RWPE1 (cell line): ENCODE data around the gene SYNJ2.

Experiments
- CTCF ChIA-PET: fragments of 350-600 bp; sonication (Branson Sonifier 250); formaldehyde crosslinking; extraction: SDS; loops from one replicate; lab custom pipeline; 2021; lab: Yijun Ruan, JAX
- POLR2A ChIA-PET: fragments of 400-600 bp; formaldehyde crosslinking; extraction: SDS; loops from one replicate; lab custom pipeline; 2020; ENCODE audit warnings: antibody characterized with exemption; ENCODE audit not compliant: low non-redundant PET; lab: Yijun Ruan, JAX
- DNase-seq: peaks from one replicate; pipeline ENCODE4 v3.0.0; 2012; ENCODE audit warnings: low spot score
- H3K27ac ChIP-seq: fragments of 450-650 bp; 2 replicates; pipeline ENCODE4 v1.5.1; 2017
- TF ChIP-seq, protein P1 (sequence below): fragments of 450-650 bp; conservative IDR thresholded peaks from 2 replicates; pipeline ENCODE4 v1.5.1; 2017; ENCODE audit warnings: low read depth, mild to moderate bottlenecking

SYNJ2 gene

DNA sequence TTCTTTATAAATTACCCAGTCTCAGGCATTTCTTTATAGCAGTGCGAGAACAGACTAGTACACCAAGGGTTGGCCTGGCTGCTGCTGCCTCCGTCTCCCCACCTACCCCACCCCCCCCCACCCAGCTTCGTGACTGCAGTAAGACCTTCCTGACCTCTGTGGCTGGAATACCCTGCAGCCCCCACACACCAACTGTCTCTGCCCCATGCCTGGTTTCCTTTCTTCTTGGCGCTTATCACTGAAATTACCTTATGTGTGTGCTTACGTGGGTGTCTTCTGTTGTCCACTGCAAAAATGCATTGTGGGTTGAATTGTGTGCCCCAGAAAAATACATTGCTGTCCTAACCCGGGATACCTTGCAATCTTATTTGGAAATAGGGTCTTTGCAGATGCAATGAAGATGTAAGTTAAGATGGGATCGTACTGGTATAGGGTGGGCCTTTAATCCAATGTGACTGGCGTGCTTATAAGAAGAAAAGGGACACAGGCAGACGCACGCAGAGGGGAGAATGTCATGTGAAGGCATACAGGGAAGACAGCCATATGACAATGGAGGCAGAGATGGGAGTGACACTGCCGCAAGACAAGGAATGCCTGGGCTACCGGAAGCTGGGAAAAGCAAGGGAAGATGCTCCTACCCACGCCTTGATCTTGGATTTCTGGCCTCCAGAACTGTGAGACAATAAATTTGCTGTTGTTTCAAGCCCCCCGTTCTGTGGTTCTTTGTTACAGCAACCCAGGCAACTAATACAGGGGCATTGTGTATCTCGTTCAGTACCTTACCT lies 15.4 kb downstream of the SYNJ2 start:
- ChIA-PET CTCF (no interaction called here), POLR2A (no interaction called here)
- H3K27ac ChIP-seq, result no peak overlapping the region
- DNase-seq, result no peak
- TF ChIP-seq, protein P1, sequence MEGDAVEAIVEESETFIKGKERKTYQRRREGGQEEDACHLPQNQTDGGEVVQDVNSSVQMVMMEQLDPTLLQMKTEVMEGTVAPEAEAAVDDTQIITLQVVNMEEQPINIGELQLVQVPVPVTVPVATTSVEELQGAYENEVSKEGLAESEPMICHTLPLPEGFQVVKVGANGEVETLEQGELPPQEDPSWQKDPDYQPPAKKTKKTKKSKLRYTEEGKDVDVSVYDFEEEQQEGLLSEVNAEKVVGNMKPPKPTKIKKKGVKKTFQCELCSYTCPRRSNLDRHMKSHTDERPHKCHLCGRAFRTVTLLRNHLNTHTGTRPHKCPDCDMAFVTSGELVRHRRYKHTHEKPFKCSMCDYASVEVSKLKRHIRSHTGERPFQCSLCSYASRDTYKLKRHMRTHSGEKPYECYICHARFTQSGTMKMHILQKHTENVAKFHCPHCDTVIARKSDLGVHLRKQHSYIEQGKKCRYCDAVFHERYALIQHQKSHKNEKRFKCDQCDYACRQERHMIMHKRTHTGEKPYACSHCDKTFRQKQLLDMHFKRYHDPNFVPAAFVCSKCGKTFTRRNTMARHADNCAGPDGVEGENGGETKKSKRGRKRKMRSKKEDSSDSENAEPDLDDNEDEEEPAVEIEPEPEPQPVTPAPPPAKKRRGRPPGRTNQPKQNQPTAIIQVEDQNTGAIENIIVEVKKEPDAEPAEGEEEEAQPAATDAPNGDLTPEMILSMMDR, result no peak

DNA sequence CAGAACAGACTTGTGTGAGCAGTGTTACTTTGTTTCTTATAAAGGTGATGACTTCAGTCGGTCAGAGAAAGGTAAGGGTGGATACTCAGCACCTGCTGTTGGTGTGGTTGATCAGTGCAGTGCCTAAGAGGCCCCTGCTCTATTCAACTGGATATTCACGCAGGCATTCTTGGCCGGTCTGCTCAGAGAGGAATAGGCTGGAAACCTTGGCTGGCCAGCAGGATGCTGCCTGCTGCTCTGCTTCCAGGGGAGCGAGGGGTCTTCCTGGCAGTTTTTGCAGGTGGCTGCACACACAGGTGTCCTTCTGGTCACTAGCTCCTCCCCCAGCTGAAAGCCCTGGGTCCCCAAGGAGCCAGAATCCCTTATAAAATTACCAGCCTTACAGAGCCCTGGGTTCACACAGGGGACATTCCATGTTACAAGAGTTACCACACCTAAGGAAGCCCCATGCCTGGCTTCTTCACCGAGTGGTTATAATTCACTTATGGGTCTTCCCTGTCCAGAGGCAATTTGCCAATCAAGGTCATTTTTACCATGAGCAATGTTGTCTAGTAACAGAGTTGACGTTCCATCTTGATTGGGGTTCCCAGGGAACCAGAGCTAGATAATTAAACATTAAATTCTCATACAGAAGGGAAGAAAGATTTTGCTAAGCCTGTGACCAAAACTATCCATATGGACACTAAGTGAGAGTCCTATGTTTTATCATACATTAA lies 16.4 kb downstream of the SYNJ2 start:
- H3K27ac ChIP-seq, result no peak overlapping the region
- CTCF ChIA-PET, result interaction anchor here (0.6 kb wide), 1 partner anchor 28 kb away, joined by 4 read pairs; no protein-coding TSS in a partner anchor
- TF ChIP-seq, protein P1, result no peak
- DNase-seq, result no peak
- POLR2A ChIA-PET, result no interaction called here

GRCh38 chr6:157998707-157999167 lies 17.1 kb downstream of the SYNJ2 start:
- no peak for DNase-seq
- H3K27ac ChIP-seq, result no peak overlapping the region
- ChIA-PET CTCF (interaction anchor here (0.6 kb wide), 1 partner anchor 29 kb away, joined by 4 read pairs; no protein-coding TSS in a partner anchor), POLR2A (no interaction called here)
- TF ChIP-seq, protein P1, result no peak

GRCh38 chr6:157999168-158000051 lies 17.7 kb downstream of the SYNJ2 start:
- TF ChIP-seq, protein P1, result no peak
- DNase-seq, result no peak
- H3K27ac ChIP-seq, result no peak overlapping the region
- ChIA-PET CTCF (interaction anchor here (0.6 kb wide), 1 partner anchor 19 kb away, joined by 3 read pairs; no protein-coding TSS in a partner anchor), POLR2A (interaction anchor here (0.6 kb wide), 3 partner anchors 23 to 124 kb away, joined by 4 to 6 read pairs (median 5); no protein-coding TSS in a partner anchor)

DNA sequence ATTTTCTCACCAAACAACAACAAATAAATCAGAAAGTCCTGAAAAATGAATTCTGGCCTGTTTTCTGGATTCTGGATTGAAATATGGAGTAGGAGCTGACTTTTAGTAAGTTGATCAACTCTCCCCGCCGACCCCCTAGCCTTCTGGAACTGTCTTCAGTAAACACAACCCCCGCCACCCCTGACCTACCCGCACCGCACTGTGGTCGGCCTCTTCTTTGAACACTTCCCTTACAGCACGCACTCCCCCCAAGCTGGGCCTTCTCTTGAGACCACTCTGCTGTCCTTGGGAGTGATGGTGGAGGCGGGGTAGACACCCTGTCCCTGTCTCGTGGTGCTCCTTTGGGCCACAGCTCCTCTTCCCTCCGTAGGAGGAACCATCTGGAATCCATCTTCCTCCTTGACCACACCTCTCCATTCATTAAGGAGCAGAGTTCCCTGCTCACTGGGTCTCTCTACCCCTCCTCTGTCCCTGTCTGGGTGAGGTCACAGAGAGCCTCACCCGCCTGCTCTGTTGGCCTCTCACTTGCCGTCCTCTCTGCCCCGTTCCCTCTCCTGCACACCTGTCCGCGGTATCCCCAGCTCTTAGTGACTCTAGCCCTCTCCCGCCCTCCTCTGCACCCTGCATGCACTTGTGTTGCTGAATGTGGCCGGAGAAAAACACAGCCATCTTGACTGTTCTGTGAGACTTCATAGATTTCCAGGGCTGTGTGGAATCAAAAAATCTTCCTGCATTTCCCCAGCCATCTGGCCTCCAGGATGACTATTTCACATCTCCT lies 19.1 kb downstream of the SYNJ2 start:
- POLR2A ChIA-PET, result interaction anchor here (0.6 kb wide), 3 partner anchors 24 to 125 kb away, joined by 4 to 6 read pairs (median 5); no protein-coding TSS in a partner anchor
- no peak for DNase-seq
- H3K27ac ChIP-seq, result no peak overlapping the region
- CTCF ChIA-PET, result interaction anchor here (0.8 kb wide), 1 partner anchor 19 kb away, joined by 3 read pairs; the partner anchor contains the start of gene SYNJ2
- TF ChIP-seq, protein P1, result no peak
